GM12878 (cell line): ENCODE data around the gene PERCC1. TPM values are rescaled to one million over a fixed set of nuclear protein-coding genes. Genes with fewer than 3 reads are reported as not detected.

ENCODE experiments used
- BACH1 ChIP-seq: fragments of 450-650 bp; IDR thresholded peaks from 2 replicates; pipeline ENCODE4 v1.6.1; 2017; ENCODE audit warnings: mild to moderate bottlenecking, borderline replicate concordance
- CHD4 ChIP-seq: fragments of 200-600 bp; sonication (generic); IDR thresholded peaks from 2 replicates; pipeline ENCODE4 v1.6.1; 2016; ENCODE audit warnings: mild to moderate bottlenecking
- CUX1 ChIP-seq: IDR thresholded peaks from 2 replicates; pipeline ENCODE4 v1.6.1; 2012; ENCODE audit warnings: improper control_type of control experiment, low read depth, low read length; ENCODE audit not compliant: insufficient replicate concordance
- E4F1 ChIP-seq: fragments of 450-650 bp; IDR thresholded peaks from 2 replicates; pipeline ENCODE4 v1.6.1; 2018; ENCODE audit warnings: borderline replicate concordance, mild to moderate bottlenecking; ENCODE audit not compliant: partially characterized antibody
- EGR1 ChIP-seq, 2 experiments: IDR thresholded peaks; 1 replicate in 1 of 2; 2 replicates in 1 of 2; pipeline ENCODE4 v1.6.1; 2011 to 2012; ENCODE audit warnings: low read depth in 2 of 2, low read length in 2 of 2, borderline replicate concordance in 1 of 2, mild to moderate bottlenecking in 1 of 2, moderate library complexity in 1 of 2
- EZH2 ChIP-seq: IDR thresholded peaks from 2 replicates; pipeline ENCODE4 v1.6.1; 2012; ENCODE audit warnings: low read depth, mild to moderate bottlenecking, control low read depth, inconsistent platforms, low read length, borderline replicate concordance; ENCODE audit not compliant: control insufficient read depth
- FOXM1 ChIP-seq: IDR thresholded peaks from 2 replicates; pipeline ENCODE4 v1.6.1; 2012; ENCODE audit warnings: low read depth, mild to moderate bottlenecking, inconsistent platforms, low read length, moderate library complexity
- HDAC6 ChIP-seq: fragments of 200-600 bp; sonication (generic); IDR thresholded peaks from one replicate; pipeline ENCODE4 v1.8.0; 2017; ENCODE audit warnings: antibody characterized with exemption; ENCODE audit not compliant: unreplicated experiment
- JUND ChIP-seq: IDR thresholded peaks from 2 replicates; pipeline ENCODE4 v1.6.1; 2012; ENCODE audit warnings: low read depth, mild to moderate bottlenecking, low read length, improper control_type of control experiment, moderate library complexity
- NFXL1 ChIP-seq: fragments of 450-650 bp; IDR thresholded peaks from 2 replicates; pipeline ENCODE4 v1.6.1; 2017; ENCODE audit warnings: antibody characterized with exemption, mild to moderate bottlenecking, borderline replicate concordance
- RAD51 ChIP-seq: fragments of 450-650 bp; IDR thresholded peaks from 2 replicates; pipeline ENCODE4 v1.6.1; 2016; ENCODE audit warnings: moderate library complexity, mild to moderate bottlenecking, inconsistent platforms
- RCOR1 ChIP-seq: conservative IDR thresholded peaks from 2 replicates; pipeline ENCODE4 v1.6.1; 2012; ENCODE audit warnings: low read depth, low read length, improper control_type of control experiment
- RELB ChIP-seq: fragments of 450-650 bp; IDR thresholded peaks from 2 replicates; pipeline ENCODE4 v1.6.1; 2017; ENCODE audit warnings: low read depth, mild to moderate bottlenecking, moderate library complexity
- TBL1XR1 ChIP-seq: IDR thresholded peaks from 2 replicates; pipeline ENCODE4 v1.6.1; 2012; ENCODE audit warnings: low read depth, low read length, improper control_type of control experiment
- TCF12 ChIP-seq: IDR thresholded peaks from 2 replicates; pipeline ENCODE4 v1.6.1; 2011; ENCODE audit warnings: low read depth, mild to moderate bottlenecking, low read length
- TCF7 ChIP-seq: IDR thresholded peaks from 2 replicates; pipeline ENCODE4 v1.6.1; 2014; ENCODE audit warnings: antibody characterized with exemption, borderline replicate concordance
- USF1 ChIP-seq: IDR thresholded peaks from 2 replicates; pipeline ENCODE4 v1.6.1; 2011; ENCODE audit warnings: borderline replicate concordance, low read depth, mild to moderate bottlenecking, moderate library complexity, mixed read lengths, low read length; ENCODE audit not compliant: insufficient read depth; ENCODE audit errors: extremely low read length
- ZNF24 ChIP-seq: fragments of 450-650 bp; IDR thresholded peaks from 2 replicates; pipeline ENCODE4 v1.6.1; 2017; ENCODE audit warnings: antibody characterized with exemption, mild to moderate bottlenecking
- polyA plus RNA-seq, 11 experiments: library from polyadenylated mRNA; depleted of rRNA in 4 of 11; unstranded in 6 of 11; stranded (reverse) in 5 of 11; fragments of >200 nt; fragmentation: Nextera tagmentation in 4 of 11; fragmentation: Illumina TruSeq in 1 of 11; extraction: Ambion mirVana in 4 of 11; extraction: Trizol in 1 of 11; gene quantifications; 1 replicate in 1 of 11; 2 replicates in 10 of 11; pipeline versions ENCODE4 v1.2.1 to v1.2.3, GENCODE V29; 2011 to 2016; ENCODE audit warnings: inconsistent platforms in 2 of 11, missing spikeins in 2 of 11, low read depth in 1 of 11
- total RNA-seq, 4 experiments: library from RNA; depleted of rRNA in 3 of 4; stranded (reverse); fragments of >200 nt in 3 of 4; fragmentation: Illumina TruSeq in 1 of 4; extraction: Trizol in 1 of 4; gene quantifications; 2 replicates each; pipeline versions ENCODE4 v1.2.1 to v1.2.3, GENCODE V29; 2013 to 2021

Gene PERCC1
- total and polyA plus RNA-seq, 10 of the 15 experiments (the other 5 are each of a cell fraction or from before 2014, with no cell fraction given) = not detected

GRCh38 chr16:1413684-1414531, 17.0 kb upstream of the PERCC1 start (continued):
- TF ChIP-seq RAD51 = no peak
- peak; percentile 36; the same call in 1 of the 2 replicates for TF ChIP-seq BACH1
- no peak for TF ChIP-seq USF1
- TF ChIP-seq JUND = no peak
- no peak for TF ChIP-seq RELB
- no peak for TF ChIP-seq EZH2
- no peak for TF ChIP-seq ZNF24
- no peak for TF ChIP-seq CHD4
- no peak for TF ChIP-seq CUX1
- TF ChIP-seq TCF7 = no peak
- TF ChIP-seq TBL1XR1 = no peak
- no peak for TF ChIP-seq E4F1
- TF ChIP-seq RCOR1 = no peak
- no peak for TF ChIP-seq NFXL1
- no peak for TF ChIP-seq TCF12
- TF ChIP-seq HDAC6 = no peak
- peak in 1 of 2 experiments; percentile 30; a peak in 1 of 3 replicates for TF ChIP-seq EGR1 (IDR thresholded peaks at IDR 0.05; ENCODE audit: borderline replicate concordance in 1 of 2, low read depth in 2 of 2, low read length in 2 of 2)
- no peak for TF ChIP-seq FOXM1
